AG04450 (cell line): ENCODE results near the gene NEK7. TPM values are rescaled to one million over a fixed set of nuclear protein-coding genes. Genes with fewer than 3 reads are reported as not detected.
A peak's percentile ranks its signal among the peaks of the same experiment; 100 is the strongest.

ENCODE experiments used
- CTCF ChIA-PET: fragments of 300-600, 350-600 bp; formaldehyde crosslinking; extraction: SDS; loops from one replicate; lab custom pipeline; 2022; ENCODE audit warnings: antibody characterized with exemption, inconsistent platforms; lab: Charles Lee
- POLR2A ChIA-PET: fragments of 350-600 bp; formaldehyde crosslinking; extraction: SDS; loops from one replicate; lab custom pipeline; 2021; ENCODE audit warnings: antibody characterized with exemption, inconsistent platforms; lab: Yijun Ruan, JAX
- DNase-seq: peaks from one replicate; pipeline ENCODE4 v3.0.0-alpha.2; 2011; ENCODE audit warnings: low read depth, low spot score
- H3K27ac ChIP-seq: one replicate; pipeline ENCODE4 v1.5.1; 2012; ENCODE audit warnings: low read depth, low read length, control low read depth
- H3K27me3 ChIP-seq: one replicate; pipeline ENCODE4 v1.6.0; 2012; ENCODE audit warnings: low read length; ENCODE audit not compliant: control insufficient read depth, insufficient read depth
- H3K4me3 ChIP-seq: 2 replicates; pipeline ENCODE4 v1.5.1; 2011; ENCODE audit warnings: mild to moderate bottlenecking, low read depth, low read length, control low read depth
- H3K9me3 ChIP-seq: 2 replicates; pipeline ENCODE4 v1.5.1; 2012; ENCODE audit warnings: low read length; ENCODE audit not compliant: control insufficient read depth, insufficient read depth
- CTCF ChIP-seq: IDR thresholded peaks from 2 replicates; pipeline ENCODE4 v1.5.1; 2011; ENCODE audit warnings: low read depth, low read length, control low read depth, inconsistent platforms
- polyA plus RNA-seq: library from polyadenylated mRNA; depleted of rRNA; stranded (reverse); fragments of >200 nt; gene quantifications from 2 replicates; pipeline ENCODE4 v1.2.3, GENCODE V29; 2011

Gene NEK7
- polyA plus RNA-seq, 1 experiment = 147 TPM

GRCh38 chr1:198267056-198267455 is 110.3 kb downstream of the NEK7 start:
- Histone ChIP-seq H3K27ac (no peak overlapping the region), H3K4me3 (no peak overlapping the region), H3K9me3 (no peaks in the 10 kb centered on the region), H3K27me3 (no peaks in the 10 kb centered on the region)
- CTCF ChIA-PET = no interaction called here
- POLR2A ChIA-PET = no interaction called here
- TF ChIP-seq CTCF = no peak
- no peak for DNase-seq

- Histone ChIP-seq H3K27ac (peak overlapping the region; percentile 67), H3K9me3 (no peaks in the 10 kb centered on the region), H3K4me3 (no peak overlapping the region), H3K27me3 (no peaks in the 10 kb centered on the region)
- no peak for TF ChIP-seq CTCF
- ChIA-PET CTCF (interaction anchor here (1.0 to 1.6 kb wide), 2 partner anchors 74 to 112 kb away, joined by 3 to 4 read pairs; no protein-coding TSS in a partner anchor), POLR2A (interaction anchor here (1.1 kb wide), 1 partner anchor 9 kb away, joined by 4 read pairs; no protein-coding TSS in a partner anchor)
- DNase-seq = no peak
Observed at GRCh38 chr1:198267921-198268320, 111.1 kb downstream of the NEK7 start.

GRCh38 chr1:198268784-198269645 is 112.2 kb downstream of the NEK7 start:
- no peak for TF ChIP-seq CTCF
- H3K27me3 ChIP-seq = no peaks in the 10 kb centered on the region
- ChIA-PET POLR2A (interaction anchor here (1.1 kb wide), 1 partner anchor 10 kb away, joined by 4 read pairs; no protein-coding TSS in a partner anchor), CTCF (interaction anchor here (1.6 kb wide), 1 partner anchor 113 kb away, joined by 4 read pairs; no protein-coding TSS in a partner anchor)
- DNase-seq = no peak
- peak overlapping the region; percentile 66 for H3K27ac ChIP-seq
- no peaks in the 10 kb centered on the region for H3K9me3 ChIP-seq
- H3K4me3 ChIP-seq = no peak overlapping the region

- CTCF ChIA-PET = no interaction called here
- Histone ChIP-seq H3K27ac (no peak overlapping the region), H3K9me3 (no peaks in the 10 kb centered on the region), H3K4me3 (no peak overlapping the region), H3K27me3 (no peaks in the 10 kb centered on the region)
- POLR2A ChIA-PET = no interaction called here
- TF ChIP-seq CTCF = no peak
- no peak for DNase-seq
Observed at GRCh38 chr1:198269646-198269940, 112.8 kb downstream of the NEK7 start.

- no peak for TF ChIP-seq CTCF
- Histone ChIP-seq H3K9me3 (no peaks in the 10 kb centered on the region), H3K27ac (no peak overlapping the region), H3K4me3 (no peak overlapping the region), H3K27me3 (no peaks in the 10 kb centered on the region)
- no peak for DNase-seq
- ChIA-PET POLR2A (no interaction called here), CTCF (no interaction called here)
Observed at GRCh38 chr1:198270273-198270828, 113.6 kb downstream of the NEK7 start.
